Measurements from ENCODE around the gene CADM3.

GRCh38 chr1:159180516-159180915 is 9.1 kb downstream of the CADM3 start:
- TF ChIP-seq, protein P1, sequence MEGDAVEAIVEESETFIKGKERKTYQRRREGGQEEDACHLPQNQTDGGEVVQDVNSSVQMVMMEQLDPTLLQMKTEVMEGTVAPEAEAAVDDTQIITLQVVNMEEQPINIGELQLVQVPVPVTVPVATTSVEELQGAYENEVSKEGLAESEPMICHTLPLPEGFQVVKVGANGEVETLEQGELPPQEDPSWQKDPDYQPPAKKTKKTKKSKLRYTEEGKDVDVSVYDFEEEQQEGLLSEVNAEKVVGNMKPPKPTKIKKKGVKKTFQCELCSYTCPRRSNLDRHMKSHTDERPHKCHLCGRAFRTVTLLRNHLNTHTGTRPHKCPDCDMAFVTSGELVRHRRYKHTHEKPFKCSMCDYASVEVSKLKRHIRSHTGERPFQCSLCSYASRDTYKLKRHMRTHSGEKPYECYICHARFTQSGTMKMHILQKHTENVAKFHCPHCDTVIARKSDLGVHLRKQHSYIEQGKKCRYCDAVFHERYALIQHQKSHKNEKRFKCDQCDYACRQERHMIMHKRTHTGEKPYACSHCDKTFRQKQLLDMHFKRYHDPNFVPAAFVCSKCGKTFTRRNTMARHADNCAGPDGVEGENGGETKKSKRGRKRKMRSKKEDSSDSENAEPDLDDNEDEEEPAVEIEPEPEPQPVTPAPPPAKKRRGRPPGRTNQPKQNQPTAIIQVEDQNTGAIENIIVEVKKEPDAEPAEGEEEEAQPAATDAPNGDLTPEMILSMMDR (IDR thresholded peaks at IDR 0.05; ENCODE audit: insufficient read depth, low read length), result no peak
- TF ChIP-seq SPI1 (IDR thresholded peaks at IDR 0.05; ENCODE audit: borderline replicate concordance, low read depth) (no peak), POLR2AphosphoS5 (IDR thresholded peaks at IDR 0.05; ENCODE audit: low read depth) (no peak), GABPA (IDR thresholded peaks at IDR 0.05; ENCODE audit: low read depth) (no peak)
- TF ChIP-seq, protein P2, sequence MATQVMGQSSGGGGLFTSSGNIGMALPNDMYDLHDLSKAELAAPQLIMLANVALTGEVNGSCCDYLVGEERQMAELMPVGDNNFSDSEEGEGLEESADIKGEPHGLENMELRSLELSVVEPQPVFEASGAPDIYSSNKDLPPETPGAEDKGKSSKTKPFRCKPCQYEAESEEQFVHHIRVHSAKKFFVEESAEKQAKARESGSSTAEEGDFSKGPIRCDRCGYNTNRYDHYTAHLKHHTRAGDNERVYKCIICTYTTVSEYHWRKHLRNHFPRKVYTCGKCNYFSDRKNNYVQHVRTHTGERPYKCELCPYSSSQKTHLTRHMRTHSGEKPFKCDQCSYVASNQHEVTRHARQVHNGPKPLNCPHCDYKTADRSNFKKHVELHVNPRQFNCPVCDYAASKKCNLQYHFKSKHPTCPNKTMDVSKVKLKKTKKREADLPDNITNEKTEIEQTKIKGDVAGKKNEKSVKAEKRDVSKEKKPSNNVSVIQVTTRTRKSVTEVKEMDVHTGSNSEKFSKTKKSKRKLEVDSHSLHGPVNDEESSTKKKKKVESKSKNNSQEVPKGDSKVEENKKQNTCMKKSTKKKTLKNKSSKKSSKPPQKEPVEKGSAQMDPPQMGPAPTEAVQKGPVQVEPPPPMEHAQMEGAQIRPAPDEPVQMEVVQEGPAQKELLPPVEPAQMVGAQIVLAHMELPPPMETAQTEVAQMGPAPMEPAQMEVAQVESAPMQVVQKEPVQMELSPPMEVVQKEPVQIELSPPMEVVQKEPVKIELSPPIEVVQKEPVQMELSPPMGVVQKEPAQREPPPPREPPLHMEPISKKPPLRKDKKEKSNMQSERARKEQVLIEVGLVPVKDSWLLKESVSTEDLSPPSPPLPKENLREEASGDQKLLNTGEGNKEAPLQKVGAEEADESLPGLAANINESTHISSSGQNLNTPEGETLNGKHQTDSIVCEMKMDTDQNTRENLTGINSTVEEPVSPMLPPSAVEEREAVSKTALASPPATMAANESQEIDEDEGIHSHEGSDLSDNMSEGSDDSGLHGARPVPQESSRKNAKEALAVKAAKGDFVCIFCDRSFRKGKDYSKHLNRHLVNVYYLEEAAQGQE (IDR thresholded peaks at IDR 0.05; ENCODE audit: insufficient replicate concordance, low read depth), result no peak

Measured in HL-60 (cell line).